ENCODE data around the gene GPATCH4.
"Not testable (repeated sequence)": the region's sequence is repeated elsewhere in the genome, so short reads cannot be mapped to it uniquely, and the experiment has no call there.

GPATCH4 gene

GRCh38 chr1:156601122-156601830 is at the start of gene GPATCH4:
TSS of gene GPATCH4 (minus strand) at chr1:156601479.
- no peak for FAIRE-seq

DNA sequence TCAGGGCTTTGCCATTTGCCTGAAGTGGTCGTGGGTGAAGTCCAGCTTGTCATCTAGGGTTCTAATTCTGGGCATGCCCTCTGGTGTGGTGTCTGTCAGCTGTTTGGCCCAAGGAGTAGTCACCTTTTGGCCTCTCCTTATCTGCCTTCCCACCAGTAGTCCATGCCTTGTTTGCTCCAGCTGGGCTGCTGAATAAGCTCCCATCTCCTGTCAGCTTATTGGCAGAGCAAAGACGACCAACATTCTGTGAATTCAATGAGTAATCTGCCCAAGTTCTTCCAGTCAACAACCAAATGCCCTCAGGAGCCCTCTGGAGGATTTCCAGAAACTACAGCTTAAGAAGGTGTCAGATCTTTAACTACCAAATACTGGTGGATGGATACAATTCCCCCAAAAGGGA is 47.7 kb upstream of the GPATCH4 start:
- FAIRE-seq, result no peak

DNA sequence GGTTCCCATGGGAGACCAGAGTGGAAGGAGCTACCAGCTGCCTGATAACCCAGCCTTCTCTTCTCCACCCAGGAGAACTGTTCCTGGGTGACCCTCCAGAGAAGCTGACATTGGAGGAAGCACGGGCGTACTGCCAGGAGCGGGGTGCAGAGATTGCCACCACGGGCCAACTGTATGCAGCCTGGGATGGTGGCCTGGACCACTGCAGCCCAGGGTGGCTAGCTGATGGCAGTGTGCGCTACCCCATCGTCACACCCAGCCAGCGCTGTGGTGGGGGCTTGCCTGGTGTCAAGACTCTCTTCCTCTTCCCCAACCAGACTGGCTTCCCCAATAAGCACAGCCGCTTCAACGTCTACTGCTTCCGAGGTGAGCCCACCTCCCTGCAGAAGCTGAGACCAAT is 47.2 kb upstream of the GPATCH4 start:
- FAIRE-seq, result no peak

- FAIRE-seq, result no peak
These were observed 46.1 kb upstream of the GPATCH4 start for GRCh38 chr1:156647351-156647750.

DNA sequence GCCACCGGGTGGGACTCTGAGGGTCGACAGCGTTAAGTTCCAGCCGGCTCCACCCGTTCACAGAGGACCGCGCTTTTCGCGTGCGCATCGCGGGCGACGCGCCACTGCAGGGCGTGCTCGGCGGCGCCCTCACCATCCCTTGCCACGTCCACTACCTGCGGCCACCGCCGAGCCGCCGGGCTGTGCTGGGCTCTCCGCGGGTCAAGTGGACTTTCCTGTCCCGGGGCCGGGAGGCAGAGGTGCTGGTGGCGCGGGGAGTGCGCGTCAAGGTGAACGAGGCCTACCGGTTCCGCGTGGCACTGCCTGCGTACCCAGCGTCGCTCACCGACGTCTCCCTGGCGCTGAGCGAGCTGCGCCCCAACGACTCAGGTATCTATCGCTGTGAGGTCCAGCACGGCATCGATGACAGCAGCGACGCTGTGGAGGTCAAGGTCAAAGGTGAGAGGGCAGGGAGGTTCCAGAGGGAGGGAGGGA is 45.5 kb upstream of the GPATCH4 start:
- no peak for FAIRE-seq

DNA sequence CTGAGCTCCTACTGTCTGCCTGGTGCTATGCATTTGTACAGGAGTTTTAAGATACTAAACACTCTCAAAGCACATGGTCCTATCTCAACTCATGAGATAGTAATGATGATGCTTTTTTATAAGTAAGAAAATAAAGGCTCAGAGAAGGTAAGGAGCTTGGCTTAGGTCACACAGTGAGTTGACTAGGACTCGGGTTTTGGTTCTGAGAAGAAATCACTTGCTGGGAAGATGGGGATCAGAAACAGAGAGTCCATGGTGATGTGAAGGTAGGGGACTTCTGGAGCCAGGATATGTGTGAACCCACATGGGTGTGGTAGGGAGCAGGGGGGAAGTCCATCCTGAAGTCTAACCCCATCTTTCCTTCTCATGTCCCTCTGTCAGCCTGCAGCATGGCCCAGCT is 44.4 kb upstream of the GPATCH4 start:
- no peak for FAIRE-seq

- no peak for FAIRE-seq
These were observed 43.8 kb upstream of the GPATCH4 start for GRCh38 chr1:156645056-156645455.

DNA sequence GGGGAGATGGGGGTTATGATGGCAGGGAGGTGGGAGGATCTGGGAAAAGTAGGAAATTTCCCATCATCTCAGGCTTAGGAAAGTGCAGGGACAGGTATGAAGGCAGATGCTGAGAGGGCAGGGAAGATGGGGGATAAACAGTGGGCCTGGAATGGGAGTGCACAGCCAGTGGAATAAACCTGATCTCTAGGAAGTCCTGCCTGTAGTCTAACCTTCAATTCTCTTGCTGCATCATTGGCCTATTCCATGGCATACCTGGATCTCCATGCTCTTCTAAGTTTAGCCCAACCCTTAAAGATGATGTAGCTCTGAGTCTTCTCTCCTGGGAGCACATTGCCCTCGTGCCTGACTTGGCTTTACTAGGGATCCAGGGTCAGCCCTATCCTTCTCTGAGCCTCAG is 43.4 kb upstream of the GPATCH4 start:
- no peak for FAIRE-seq

DNA sequence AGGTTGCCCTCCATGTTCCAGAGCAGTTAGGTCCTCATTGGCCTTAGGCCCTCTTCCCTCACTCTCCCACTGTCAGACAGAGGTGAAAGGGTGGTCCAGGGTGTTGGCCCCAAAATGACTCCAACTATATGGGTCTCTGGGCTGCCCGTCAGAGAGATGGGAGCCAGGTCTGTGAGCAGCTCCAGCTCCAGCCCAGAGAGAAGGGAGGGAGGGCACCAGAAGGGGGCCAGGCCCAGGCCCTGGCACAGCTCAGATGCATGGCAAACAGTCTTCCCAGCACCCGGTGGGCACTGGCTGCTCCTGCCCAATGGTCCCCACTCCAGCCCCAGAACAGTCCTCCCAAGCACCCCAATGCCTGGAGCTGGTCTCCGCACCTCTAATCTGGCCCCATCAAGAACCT is 42.9 kb upstream of the GPATCH4 start:
- FAIRE-seq, result no peak

DNA sequence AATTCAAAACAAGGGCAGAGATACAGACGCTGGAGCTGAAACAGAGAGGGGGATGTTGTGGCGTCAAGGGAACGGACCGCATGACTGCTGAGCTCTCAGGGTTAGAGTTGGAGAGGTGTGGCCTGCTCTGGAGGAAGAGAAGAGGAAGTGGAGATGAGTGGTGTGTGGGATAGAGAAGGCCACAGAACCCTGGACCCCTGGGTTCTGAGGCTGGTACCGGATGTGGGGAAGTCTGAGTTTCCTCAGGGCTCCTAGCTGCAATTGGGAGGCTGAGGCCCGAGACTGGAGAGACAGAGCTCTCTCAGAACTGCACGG is 42.5 kb upstream of the GPATCH4 start:
- FAIRE-seq, result no peak

DNA sequence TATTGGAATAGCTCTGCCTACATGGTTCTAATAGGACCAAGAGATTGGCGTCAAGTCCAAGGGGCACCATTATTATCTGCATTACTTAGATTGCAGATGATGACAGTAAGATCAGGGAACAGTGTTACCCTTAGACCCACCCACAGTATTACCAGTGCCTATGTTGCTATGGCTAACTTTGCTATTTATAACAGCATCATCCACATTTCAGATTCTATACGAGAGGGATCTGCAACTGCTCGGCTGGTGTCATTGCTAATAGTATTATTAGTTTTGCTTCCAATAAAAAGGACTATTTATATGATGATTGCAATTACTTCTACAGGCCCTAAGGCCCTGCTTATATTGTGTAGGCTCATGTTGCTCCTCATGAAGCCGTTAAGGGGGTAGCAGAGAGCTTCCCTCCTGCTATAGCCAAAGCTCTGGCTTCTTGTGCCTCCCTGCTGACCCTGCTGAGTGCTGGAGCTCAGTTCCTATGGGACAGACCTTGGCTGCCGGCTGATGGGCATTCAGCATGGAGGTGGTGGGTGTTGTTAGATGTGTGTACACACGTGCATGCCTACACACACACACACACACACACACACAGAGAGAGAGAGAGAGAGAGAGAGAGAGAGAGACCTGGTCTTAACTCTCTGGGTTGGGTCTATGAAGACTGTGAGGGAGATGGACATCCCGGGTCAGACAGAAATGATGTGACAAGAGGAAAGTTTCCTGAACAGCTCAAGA is 41.9 kb upstream of the GPATCH4 start:
- no peak for FAIRE-seq

GRCh38 chr1:156642265-156643048 is 41.2 kb upstream of the GPATCH4 start:
- FAIRE-seq, result no peak

DNA sequence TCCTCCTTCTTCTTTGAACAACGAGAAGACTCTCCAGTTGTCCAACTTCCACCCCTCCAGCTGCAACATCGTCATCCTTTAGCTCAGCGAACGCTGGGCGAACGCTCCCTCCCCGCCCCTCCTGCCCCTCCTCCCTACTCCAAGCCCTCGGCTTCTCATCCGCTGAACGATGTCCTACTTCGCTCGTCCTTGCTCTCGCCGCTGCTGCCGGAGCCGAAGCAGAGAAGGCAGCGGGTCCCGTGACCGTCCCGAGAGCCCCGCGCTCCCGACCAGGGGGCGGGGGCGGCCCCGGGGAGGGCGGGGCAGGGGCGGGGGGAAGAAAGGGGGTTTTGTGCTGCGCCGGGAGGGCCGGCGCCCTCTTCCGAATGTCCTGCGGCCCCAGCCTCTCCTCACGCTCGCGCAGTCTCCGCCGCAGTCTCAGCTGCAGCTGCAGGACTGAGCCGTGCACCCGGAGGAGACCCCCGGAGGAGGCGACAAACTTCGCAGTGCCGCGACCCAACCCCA is 40.5 kb upstream of the GPATCH4 start, which contains the start of gene BCAN:
Gene BCAN (plus strand): TSS at position 357 of the 504 bp plus-strand sequence. CDS start 3,938 bp downstream, outside the sequence.
- FAIRE-seq, result no peak

GRCh38 chr1:156640842-156641706 is 39.8 kb upstream of the GPATCH4 start:
- no peak for FAIRE-seq

GRCh38 chr1:156639601-156640101 is 38.4 kb upstream of the GPATCH4 start:
- no peak for FAIRE-seq

DNA sequence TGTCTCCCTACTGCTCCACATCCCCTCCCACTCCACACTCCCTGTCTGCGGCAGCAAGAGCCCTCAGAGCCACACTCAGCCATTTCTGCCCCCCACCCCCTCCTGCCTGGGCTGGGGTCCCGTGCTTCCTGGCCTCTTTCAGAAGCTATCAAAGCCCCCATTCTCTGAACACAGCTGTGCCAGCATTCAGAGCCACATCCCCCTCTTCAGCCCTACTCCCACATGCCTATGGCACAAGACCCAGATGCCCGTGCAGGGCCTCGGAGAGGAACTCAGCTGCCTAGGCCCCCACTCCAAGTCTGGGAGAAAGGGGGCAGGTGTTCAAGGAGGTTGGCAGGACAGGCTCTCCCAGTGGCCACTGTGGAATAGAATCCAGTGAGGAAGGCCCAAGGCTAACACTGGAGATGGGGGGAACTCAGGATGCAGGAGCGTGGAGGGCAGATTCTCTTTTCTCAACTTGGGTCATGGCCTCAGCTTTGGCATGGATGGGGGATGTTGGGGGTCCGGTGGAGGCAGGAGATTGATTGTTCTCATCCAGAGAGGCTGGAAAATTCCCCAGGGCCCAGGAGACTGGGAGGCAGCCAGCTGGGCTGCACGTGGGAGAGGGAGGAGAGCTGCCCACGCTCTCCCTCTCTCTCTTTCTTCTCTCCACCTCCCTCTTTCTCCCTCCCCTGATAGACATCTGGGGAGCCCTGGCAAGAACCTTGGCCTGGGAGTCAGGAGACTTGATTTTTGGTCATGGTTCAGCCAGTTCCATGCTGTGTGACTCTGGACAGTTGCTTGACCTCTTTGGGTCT is 37.1 kb upstream of the GPATCH4 start:
- FAIRE-seq, result no peak

DNA sequence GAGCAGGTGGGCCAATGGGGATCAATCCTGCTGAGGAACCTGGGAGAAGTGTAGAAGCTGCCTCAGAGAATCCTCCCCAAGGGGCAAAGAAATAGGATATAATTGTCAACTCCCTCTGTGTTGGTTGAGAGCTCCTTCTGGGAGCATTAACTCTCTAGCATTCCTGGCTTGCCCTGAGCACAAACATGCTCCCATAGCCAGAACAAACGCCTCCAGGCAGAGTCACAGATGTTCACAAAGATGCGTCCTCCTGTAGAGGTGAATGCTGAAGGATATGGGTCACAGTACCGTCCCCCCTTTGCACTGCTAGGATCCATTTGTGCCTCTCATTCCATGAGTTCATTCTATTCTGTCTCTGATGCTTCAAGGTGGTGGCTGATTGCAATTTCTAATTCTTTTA is 31.1 kb upstream of the GPATCH4 start:
- FAIRE-seq, result no peak

GRCh38 chr1:156631152-156631551 is 29.9 kb upstream of the GPATCH4 start:
- not testable (repeated sequence) for FAIRE-seq

DNA sequence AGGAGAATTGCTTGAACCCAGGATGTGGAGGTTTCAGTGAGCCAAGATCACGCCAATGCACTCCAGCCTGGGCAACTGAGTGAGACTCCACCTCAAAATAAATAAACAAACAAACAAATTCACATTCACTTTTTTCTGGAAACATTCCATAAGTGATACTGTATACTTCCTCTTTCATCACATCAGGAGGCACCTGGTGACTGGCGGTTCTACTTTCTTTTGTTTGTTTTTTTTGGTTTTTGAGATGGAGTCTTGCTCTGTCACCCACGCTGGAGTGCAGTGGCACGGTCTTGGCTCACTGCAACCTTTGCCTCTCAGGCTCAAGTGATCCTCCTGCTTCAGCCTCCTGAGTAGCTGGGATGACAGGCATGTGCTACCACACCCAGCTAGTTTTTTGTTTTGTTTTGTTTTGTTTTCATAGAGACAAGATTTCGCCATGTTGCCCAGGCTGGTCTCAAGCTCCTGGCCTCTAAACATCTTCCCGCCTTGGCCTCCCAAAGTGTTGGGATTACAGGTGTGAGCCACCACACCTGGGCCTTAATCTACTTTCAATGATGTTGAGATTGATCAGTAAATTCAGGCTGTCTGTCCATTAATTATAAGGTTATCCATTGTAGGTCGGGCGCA is 28.7 kb upstream of the GPATCH4 start:
- FAIRE-seq, result no peak

- FAIRE-seq, result no peak
These were observed 26.1 kb upstream of the GPATCH4 start for GRCh38 chr1:156627313-156627880.

Data from endometrium (tissue), 2 donors.